GM12878 (cell line): ENCODE measurements around the gene ADGRL3. TPM values are rescaled to one million over a fixed set of nuclear protein-coding genes. Genes with fewer than 3 reads are reported as not detected.

ENCODE experiments used
- ATAC-seq: fragments of 200-7000 bp; cut with Tn5 transposase; 3 replicates; pipeline ENCODE4 v1.9.1; 2020; ENCODE audit warnings: mild to moderate bottlenecking, moderate library complexity
- BruUV-seq: library from RNA; stranded (reverse); fragments of 400-500 nt; replicated peaks from 2 replicates; lab custom pipeline; 2021; lab: Mats Ljungman, UMichigan
- CTCF ChIA-PET: fragments of 300-600 bp; sonication (Branson Sonifier 250); formaldehyde crosslinking; extraction: SDS; loops from one replicate; lab custom pipeline; 2021; ENCODE audit warnings: inconsistent platforms; lab: Yijun Ruan, JAX
- POLR2A ChIA-PET: fragments of 350-600 bp; formaldehyde crosslinking; extraction: SDS; loops from one replicate; lab custom pipeline; 2021; ENCODE audit warnings: inconsistent platforms; lab: Charles Lee
- RAD21 ChIA-PET: fragments of 300-600 bp; sonication (Branson Sonifier 250); formaldehyde crosslinking; loops from one replicate; lab custom pipeline; 2023; ENCODE audit warnings: antibody characterized with exemption; ENCODE audit not compliant: unreplicated experiment; lab: Charles Lee
- SMC1A ChIA-PET: fragments of 300-600 bp; sonication (Branson Sonifier 250); formaldehyde crosslinking; loops from one replicate; lab custom pipeline; 2023; ENCODE audit not compliant: unreplicated experiment, uncharacterized antibody; lab: Charles Lee
- DNase-seq: peaks from one replicate; pipeline ENCODE4 v3.0.0-alpha.2; 2011; ENCODE audit warnings: low read depth, low spot score
- FAIRE-seq: peaks from 3 replicates; lab custom pipeline; 2011; peaks lifted over from hg19 to GRCh38; lab: Jason Lieb, UNC
- H2AFZ ChIP-seq: 2 replicates; pipeline ENCODE4 v1.6.0; 2011; ENCODE audit warnings: low read depth, low read length, control low read depth; ENCODE audit not compliant: control insufficient read depth
- H3K27ac ChIP-seq: 2 replicates; pipeline ENCODE4 v1.5.1; 2011; ENCODE audit warnings: control low read depth; ENCODE audit not compliant: control insufficient read depth, insufficient read depth
- H3K27me3 ChIP-seq, 2 experiments: replicated peaks in 1 of 2; 2 replicates each; pipeline versions ENCODE4 v1.6.0 to v1.6.1; 2011; ENCODE audit warnings: low read length in 1 of 2; ENCODE audit not compliant: control insufficient read depth in 2 of 2, insufficient read depth in 2 of 2
- H3K36me3 ChIP-seq, 2 experiments: 2 replicates each; pipeline ENCODE4 v1.5.1; 2011; ENCODE audit warnings: low read length in 1 of 2; ENCODE audit not compliant: control insufficient read depth in 2 of 2, insufficient read depth in 2 of 2
- H3K4me1 ChIP-seq: 2 replicates; pipeline ENCODE4 v1.6.1; 2011; ENCODE audit warnings: mild to moderate bottlenecking, low read length, moderate library complexity, mixed read lengths; ENCODE audit not compliant: control insufficient read depth, insufficient read depth
- H3K4me2 ChIP-seq: 2 replicates; pipeline ENCODE4 v1.6.0; 2011; ENCODE audit warnings: control low read depth; ENCODE audit not compliant: control insufficient read depth, insufficient read depth
- H3K4me3 ChIP-seq: fragments of 200-600 bp; sonication (generic); 2 replicates; pipeline ENCODE4 v1.5.1; 2016
- H3K79me2 ChIP-seq: 2 replicates; pipeline ENCODE4 v1.6.0; 2011; ENCODE audit warnings: low read length; ENCODE audit not compliant: control insufficient read depth, insufficient read depth
- H3K9ac ChIP-seq: 2 replicates; pipeline ENCODE4 v1.8.0; 2011; ENCODE audit warnings: low read length, control low read depth, mixed read lengths; ENCODE audit not compliant: control insufficient read depth, insufficient read depth
- H3K9me3 ChIP-seq: replicated peaks from 3 replicates; pipeline ENCODE4 v1.5.1; 2011; ENCODE audit warnings: mild to moderate bottlenecking, low read length; ENCODE audit not compliant: control insufficient read depth, insufficient read depth
- H4K20me1 ChIP-seq: 2 replicates; pipeline ENCODE4 v1.6.0; 2011; ENCODE audit not compliant: control insufficient read depth, insufficient read depth
- CTCF ChIP-seq, 3 experiments: IDR thresholded peaks in 2 of 3; conservative IDR thresholded peaks in 1 of 3; 2 replicates each; pipeline ENCODE4 v1.5.1; 2011; ENCODE audit warnings: low read depth in 3 of 3, low read length in 3 of 3, mild to moderate bottlenecking in 3 of 3, control low read depth in 2 of 3, moderate library complexity in 2 of 3, inconsistent platforms in 1 of 3, mixed read lengths in 1 of 3; ENCODE audit not compliant: control insufficient read depth in 2 of 3, insufficient read depth in 1 of 3; ENCODE audit errors: extremely low read depth in 1 of 3
- E2F4 ChIP-seq: IDR thresholded peaks from 2 replicates; pipeline ENCODE4 v1.6.1; 2012; ENCODE audit warnings: low read depth, low read length, improper control_type of control experiment
- FOXK2 ChIP-seq: fragments of 450-650 bp; IDR thresholded peaks from 2 replicates; pipeline ENCODE4 v1.6.1; 2017; ENCODE audit warnings: mild to moderate bottlenecking, moderate library complexity
- KDM1A ChIP-seq: fragments of 200-600 bp; sonication (generic); IDR thresholded peaks from 2 replicates; pipeline ENCODE4 v1.6.1; 2016; ENCODE audit warnings: borderline replicate concordance
- MTA3 ChIP-seq: IDR thresholded peaks from 2 replicates; pipeline ENCODE4 v1.6.1; 2012; ENCODE audit warnings: low read length, inconsistent platforms, borderline replicate concordance
- PAX5 ChIP-seq: IDR thresholded peaks from 2 replicates; pipeline ENCODE4 v1.6.1; 2011; ENCODE audit warnings: low read depth, low read length, borderline replicate concordance
- PML ChIP-seq: IDR thresholded peaks from 2 replicates; pipeline ENCODE4 v1.6.1; 2012; ENCODE audit warnings: low read length, inconsistent platforms
- WGBS: methylation state at CpG from one replicate; pipeline ENCODE4 v1.1.6; 2016; ENCODE audit warnings: low lambda C conversion rate; ENCODE audit not compliant: insufficient replicate concordance, insufficient coverage; ENCODE audit errors: missing lambda C conversion rate; 5-methylcytosine and 5-hydroxymethylcytosine counted together
- in situ Hi-C: fragments of 300-500 bp; cut with MboI; formaldehyde crosslinking; loops from 9 replicates; pipeline ENCODE4 v1.14.3; 2018; ENCODE audit warnings: mixed read lengths
- intact Hi-C: fragments of 100-400 bp; cut with micrococcal nuclease; formaldehyde crosslinking; loops from one replicate; pipeline ENCODE4 v1.14.2; 2022; ENCODE audit not compliant: unreplicated experiment
- polyA plus RNA-seq, 11 experiments: library from polyadenylated mRNA; depleted of rRNA in 4 of 11; unstranded in 6 of 11; stranded (reverse) in 5 of 11; fragments of >200 nt; fragmentation: Nextera tagmentation in 4 of 11; fragmentation: Illumina TruSeq in 1 of 11; extraction: Ambion mirVana in 4 of 11; extraction: Trizol in 1 of 11; gene quantifications; 1 replicate in 1 of 11; 2 replicates in 10 of 11; pipeline versions ENCODE4 v1.2.1 to v1.2.3, GENCODE V29; 2011 to 2016; ENCODE audit warnings: inconsistent platforms in 2 of 11, missing spikeins in 2 of 11, low read depth in 1 of 11
- total RNA-seq, 4 experiments: library from RNA; depleted of rRNA in 3 of 4; stranded (reverse); fragments of >200 nt in 3 of 4; fragmentation: Illumina TruSeq in 1 of 4; extraction: Trizol in 1 of 4; gene quantifications; 2 replicates each; pipeline versions ENCODE4 v1.2.1 to v1.2.3, GENCODE V29; 2013 to 2021
- TF ChIP-seq, protein P1 (sequence below): IDR thresholded peaks from 2 replicates; pipeline ENCODE4 v1.6.1; 2012; ENCODE audit warnings: low read depth, low read length, improper control_type of control experiment

Gene ADGRL3
- total and polyA plus RNA-seq, 10 of the 15 experiments (the other 5 are each of a cell fraction or from before 2014, with no cell fraction given) = 1.1 TPM; not detected in 9

DNA sequence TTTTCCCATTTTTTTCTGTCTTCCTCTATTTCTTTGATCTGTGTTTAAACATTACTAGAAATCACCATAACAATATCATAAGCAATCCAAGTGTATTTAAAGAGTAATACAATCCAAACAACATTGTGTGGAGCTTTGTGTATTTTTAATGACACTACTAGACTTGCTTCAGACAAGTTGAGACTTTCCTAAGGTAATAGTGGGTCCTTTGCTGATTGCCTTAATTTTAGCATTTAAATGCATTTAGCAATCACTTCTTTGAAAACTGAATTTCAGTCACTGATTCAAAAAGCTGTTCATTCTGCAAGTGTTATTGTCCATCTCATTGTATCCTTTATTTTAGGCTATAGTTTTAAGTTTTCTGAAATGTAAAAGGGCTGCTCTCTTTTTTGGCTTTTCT, 804.8 kb downstream of the ADGRL3 start (continued):
- TF ChIP-seq, protein P1, sequence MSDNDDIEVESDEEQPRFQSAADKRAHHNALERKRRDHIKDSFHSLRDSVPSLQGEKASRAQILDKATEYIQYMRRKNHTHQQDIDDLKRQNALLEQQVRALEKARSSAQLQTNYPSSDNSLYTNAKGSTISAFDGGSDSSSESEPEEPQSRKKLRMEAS = no peak

GRCh38 chr4:62006108-62006507, 806.0 kb downstream of the ADGRL3 start:
- POLR2A ChIA-PET = no interaction called here
- CTCF ChIA-PET = no interaction called here

GRCh38 chr4:62015043-62015739, 815.1 kb downstream of the ADGRL3 start:
- H3K79me2 ChIP-seq = no peaks in the 10 kb centered on the region
- ATAC-seq = no peak
- WGBS = 48% methylated on average over 3 of the region's 3 CpGs
- ChIA-PET SMC1A (interaction anchor here (1.0 to 1.2 kb wide), 3 partner anchors 10 to 327 kb away, joined by 3 read pairs; no protein-coding TSS in a partner anchor), RAD21 (no interaction called here), POLR2A (no interaction called here), CTCF (no interaction called here)
- TF ChIP-seq FOXK2 (no peak), PAX5 (no peak), CTCF (IDR thresholded peaks at IDR 0.05 in 2 of 3, conservative IDR thresholded peaks at IDR 0.05 in 1 of 3; ENCODE audit: control insufficient read depth in 2 of 3, extremely low read depth in 1 of 3, insufficient read depth in 1 of 3, low read depth in 3 of 3, low read length in 3 of 3) (no peak), E2F4 (no peak)
- FAIRE-seq = no peak
- H4K20me1 ChIP-seq = no peaks in the 10 kb centered on the region
- no peak for DNase-seq
- no peaks in the 10 kb centered on the region for H3K4me1 ChIP-seq
- intact Hi-C loops (no loop called here), in situ Hi-C loops (no loop called here)
- no peaks in the 10 kb centered on the region for H3K36me3 ChIP-seq
- no peak overlapping the region for H2AFZ ChIP-seq
- H3K9me3 ChIP-seq = no peaks in the 10 kb centered on the region
- H3K4me3 ChIP-seq = no peak overlapping the region
- H3K27me3 ChIP-seq = no peaks in the 10 kb centered on the region
- H3K9ac ChIP-seq = no peak overlapping the region
- no TSS peak for BruUV-seq
- H3K27ac ChIP-seq = no peak overlapping the region
- H3K4me2 ChIP-seq = no peak overlapping the region

More at GRCh38 chr4:62006108-62006507, 806.0 kb downstream of the ADGRL3 start:
- Histone ChIP-seq H3K4me2 (no peak overlapping the region), H3K9me3 (no peaks in the 10 kb centered on the region), H3K4me3 (no peak overlapping the region), H3K4me1 (no peaks in the 10 kb centered on the region), H4K20me1 (no peaks in the 10 kb centered on the region)
- intact Hi-C loops = no loop called here
- no peak for ATAC-seq
- 23% methylated on average over 5 of the region's 5 CpGs for WGBS
- TF ChIP-seq KDM1A (no peak), MTA3 (no peak), PML (no peak)
- TF ChIP-seq, all 136 proteins: peak for 0
- BruUV-seq = no TSS peak
- Histone ChIP-seq H3K36me3 (no peaks in the 10 kb centered on the region), H3K9ac (no peak overlapping the region), H3K79me2 (no peaks in the 10 kb centered on the region), H2AFZ (no peak overlapping the region), H3K27ac (no peak overlapping the region), H3K27me3 (no peaks in the 10 kb centered on the region)
- RAD21 ChIA-PET = no interaction called here
- SMC1A ChIA-PET = interaction anchor here (1.5 kb wide), 1 partner anchor 9 kb away, joined by 3 read pairs; no protein-coding TSS in a partner anchor
- in situ Hi-C loops = no loop called here
- DNase-seq (no peak), FAIRE-seq (no peak)
